ENCODE results near the gene F2. TPM values are rescaled to one million over a fixed set of nuclear protein-coding genes. Genes with fewer than 3 reads are reported as not detected.
A peak's percentile ranks its signal among the peaks of the same experiment; 100 is the strongest.

The F2 gene
- total RNA-seq, 1 donor = not detected

- no peak overlapping the region for H3K4me3 ChIP-seq (ENCODE audit: insufficient read depth, low read length)
- no peaks in the 10 kb centered on the region for H3K27me3 ChIP-seq (ENCODE audit: insufficient read depth, low read length)
- H3K9me3 ChIP-seq (ENCODE audit: low read depth, low read length) = no peaks in the 10 kb centered on the region
- DNase-seq (ENCODE audit: insufficient read length, low spot score, missing footprints) = peak; percentile 51
- no peak for TF ChIP-seq CTCF (IDR thresholded peaks at IDR 0.05; ENCODE audit: extremely low read depth, low read depth, low read length)
- no peaks in the 10 kb centered on the region for H3K79me2 ChIP-seq (ENCODE audit: insufficient read depth, low read length)
- H3K27ac ChIP-seq (ENCODE audit: low read depth, low read length) = no peak overlapping the region
- H3K4me1 ChIP-seq (ENCODE audit: insufficient read depth, low read length) = no peaks in the 10 kb centered on the region
- H3K4me2 ChIP-seq (ENCODE audit: insufficient read depth, low read length) = no peak overlapping the region
- no peaks in the 10 kb centered on the region for H4K20me1 ChIP-seq (ENCODE audit: insufficient read depth, low read length)
- no peak overlapping the region for H2AFZ ChIP-seq (ENCODE audit: low read length)
- no peaks in the 10 kb centered on the region for H3K36me3 ChIP-seq (ENCODE audit: insufficient read depth, low read length)
These were observed 6.6 kb downstream of the F2 start for GRCh38 chr11:46725338-46726205.

- Histone ChIP-seq H3K27me3 (ENCODE audit: insufficient read depth, low read length) (no peaks in the 10 kb centered on the region), H3K9me3 (ENCODE audit: low read depth, low read length) (no peaks in the 10 kb centered on the region), H4K20me1 (ENCODE audit: insufficient read depth, low read length) (no peaks in the 10 kb centered on the region), H3K27ac (ENCODE audit: low read depth, low read length) (no peak overlapping the region), H3K4me2 (ENCODE audit: insufficient read depth, low read length) (no peak overlapping the region), H3K4me3 (ENCODE audit: insufficient read depth, low read length) (no peak overlapping the region), H3K79me2 (ENCODE audit: insufficient read depth, low read length) (no peaks in the 10 kb centered on the region), H3K36me3 (ENCODE audit: insufficient read depth, low read length) (no peaks in the 10 kb centered on the region), H2AFZ (ENCODE audit: low read length) (no peak overlapping the region), H3K4me1 (ENCODE audit: insufficient read depth, low read length) (no peaks in the 10 kb centered on the region)
- TF ChIP-seq CTCF (IDR thresholded peaks at IDR 0.05; ENCODE audit: extremely low read depth, low read depth, low read length) = no peak
- DNase-seq (ENCODE audit: insufficient read length, low spot score, missing footprints) = peak; percentile 45
These were observed 7.3 kb downstream of the F2 start for GRCh38 chr11:46726206-46726862.

DNA sequence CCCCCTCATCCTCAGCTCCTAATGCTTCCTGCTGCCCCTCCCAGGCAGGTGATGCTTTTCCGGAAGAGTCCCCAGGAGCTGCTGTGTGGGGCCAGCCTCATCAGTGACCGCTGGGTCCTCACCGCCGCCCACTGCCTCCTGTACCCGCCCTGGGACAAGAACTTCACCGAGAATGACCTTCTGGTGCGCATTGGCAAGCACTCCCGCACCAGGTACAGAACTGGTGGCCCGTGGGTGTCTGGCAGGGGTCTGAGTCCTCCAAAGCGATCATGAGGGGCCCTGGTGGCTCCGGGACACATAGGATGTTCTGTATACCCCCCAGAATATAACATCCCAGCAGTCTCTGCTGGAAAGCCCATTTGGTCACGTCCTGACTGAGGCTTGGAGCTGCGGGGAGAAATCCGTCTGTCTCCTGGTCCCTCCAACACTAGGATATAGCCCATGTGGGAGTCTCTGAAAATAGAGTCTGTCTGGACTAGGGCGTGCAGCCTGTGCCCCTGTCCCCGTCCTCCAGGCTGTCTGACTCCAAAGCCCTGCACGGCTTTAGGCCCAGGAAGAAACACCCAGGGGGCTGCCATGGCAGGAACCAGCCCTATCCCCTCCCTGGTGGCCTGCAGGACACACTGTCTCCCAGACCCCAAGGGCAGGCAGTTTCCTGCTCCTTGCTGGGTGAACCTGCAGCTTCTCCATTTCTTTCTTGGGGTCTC, 9.1 kb downstream of the F2 start:
- peak; percentile 44 for DNase-seq (ENCODE audit: insufficient read length, low spot score, missing footprints)
- Histone ChIP-seq H3K27me3 (ENCODE audit: insufficient read depth, low read length) (no peaks in the 10 kb centered on the region), H3K79me2 (ENCODE audit: insufficient read depth, low read length) (no peaks in the 10 kb centered on the region), H3K4me3 (ENCODE audit: insufficient read depth, low read length) (no peak overlapping the region), H3K36me3 (ENCODE audit: insufficient read depth, low read length) (no peaks in the 10 kb centered on the region), H3K4me2 (ENCODE audit: insufficient read depth, low read length) (no peak overlapping the region), H3K4me1 (ENCODE audit: insufficient read depth, low read length) (no peaks in the 10 kb centered on the region), H3K27ac (ENCODE audit: low read depth, low read length) (no peak overlapping the region), H4K20me1 (ENCODE audit: insufficient read depth, low read length) (no peaks in the 10 kb centered on the region), H2AFZ (ENCODE audit: low read length) (no peak overlapping the region), H3K9me3 (ENCODE audit: low read depth, low read length) (no peaks in the 10 kb centered on the region)
- no peak for TF ChIP-seq CTCF (IDR thresholded peaks at IDR 0.05; ENCODE audit: extremely low read depth, low read depth, low read length)

- Histone ChIP-seq H3K27me3 (ENCODE audit: insufficient read depth, low read length) (no peaks in the 10 kb centered on the region), H3K79me2 (ENCODE audit: insufficient read depth, low read length) (no peaks in the 10 kb centered on the region), H3K4me2 (ENCODE audit: insufficient read depth, low read length) (no peak overlapping the region), H3K27ac (ENCODE audit: low read depth, low read length) (no peak overlapping the region), H3K9me3 (ENCODE audit: low read depth, low read length) (no peaks in the 10 kb centered on the region), H3K4me1 (ENCODE audit: insufficient read depth, low read length) (no peaks in the 10 kb centered on the region), H4K20me1 (ENCODE audit: insufficient read depth, low read length) (no peaks in the 10 kb centered on the region), H2AFZ (ENCODE audit: low read length) (no peak overlapping the region), H3K4me3 (ENCODE audit: insufficient read depth, low read length) (no peak overlapping the region), H3K36me3 (ENCODE audit: insufficient read depth, low read length) (no peaks in the 10 kb centered on the region)
- no peak for DNase-seq (ENCODE audit: insufficient read length, low spot score, missing footprints)
- no peak for TF ChIP-seq CTCF (IDR thresholded peaks at IDR 0.05; ENCODE audit: extremely low read depth, low read depth, low read length)
These were observed 9.6 kb downstream of the F2 start for GRCh38 chr11:46728659-46729040.

Data from osteoblast (primary cell).